Measurements from ENCODE around the gene GINS2.

The GINS2 gene

DNA sequence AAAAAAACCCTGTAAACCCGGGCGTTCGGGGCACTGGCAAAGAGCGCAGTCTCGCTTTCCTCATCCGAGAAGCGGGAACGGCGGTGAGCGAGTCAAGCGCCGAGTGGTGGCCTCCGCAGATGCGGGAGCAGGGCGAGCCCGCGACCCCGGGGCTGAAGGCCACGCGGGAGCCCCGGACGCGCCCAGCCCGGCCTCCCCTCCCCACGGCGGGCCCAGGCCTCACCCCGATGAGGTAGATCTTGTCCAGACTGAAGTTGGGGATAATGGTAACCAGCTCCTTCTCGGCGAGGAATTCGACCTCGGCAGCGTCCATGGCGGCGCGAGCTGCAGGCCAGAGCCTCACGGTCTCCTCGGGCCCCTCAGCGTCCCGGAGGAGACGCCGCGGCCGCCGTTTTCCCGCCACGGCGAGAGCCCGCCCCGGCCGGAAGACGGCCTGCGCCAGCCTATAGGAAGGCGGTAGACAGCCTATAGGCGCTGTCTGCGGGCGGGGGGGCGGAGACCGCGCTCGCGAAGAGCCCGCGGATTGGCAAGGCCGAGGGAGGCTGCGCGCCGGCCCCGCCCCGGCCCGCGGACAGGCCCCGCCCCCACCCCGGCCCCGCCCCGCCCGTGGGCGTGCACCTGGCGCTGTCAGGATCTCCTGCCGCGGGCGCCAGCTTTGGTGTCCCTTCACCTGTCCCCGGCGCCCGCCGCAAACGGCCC is at the start of gene GINS2:
Gene GINS2 (minus strand): TSS at position 369 of the 699 bp plus-strand sequence. CDS start 56 bp downstream, at position 313.
- peak; percentile 88 for DNase-seq

DNA sequence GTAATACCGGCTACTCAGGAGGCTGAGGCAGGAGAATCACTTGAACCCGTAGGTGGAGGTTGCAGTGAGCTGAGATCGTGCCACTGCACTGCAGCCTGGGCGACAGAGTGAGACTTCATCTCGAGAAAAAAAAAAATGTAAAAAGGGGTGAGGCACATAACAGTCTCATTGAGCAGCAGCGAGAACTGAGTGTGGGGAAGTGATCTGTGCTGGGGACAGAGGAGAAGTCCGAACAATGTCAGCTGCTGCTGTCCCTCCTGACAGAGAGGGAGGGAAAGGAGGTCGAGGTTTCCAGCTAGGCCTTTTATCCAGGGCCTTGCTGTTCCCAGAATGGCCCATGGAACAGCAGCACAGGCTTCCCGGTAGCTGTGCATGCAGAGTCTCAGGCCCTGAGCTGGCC is 48.2 kb upstream of the GINS2 start:
- no peak for DNase-seq

DNA sequence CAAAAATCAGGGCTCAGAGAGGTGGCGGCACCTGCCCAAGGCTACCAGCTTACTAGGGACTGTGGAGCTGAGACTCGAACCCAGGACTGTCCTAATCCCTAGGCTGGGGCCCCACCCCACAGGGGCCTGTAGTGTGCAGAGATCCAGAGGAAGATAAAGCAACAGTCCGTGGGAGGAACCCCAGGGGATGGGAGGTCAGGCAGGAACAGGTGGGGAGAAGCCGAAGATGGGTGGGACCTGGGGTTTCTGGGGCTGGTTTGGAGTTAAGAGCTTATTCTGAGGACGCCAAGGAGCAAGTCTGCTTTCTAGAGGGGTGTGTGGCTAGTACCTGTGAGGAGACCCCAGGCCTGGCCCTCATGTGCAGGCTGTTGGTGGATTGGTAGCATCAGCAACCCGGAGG is 47.2 kb upstream of the GINS2 start:
- no peak for DNase-seq

DNA sequence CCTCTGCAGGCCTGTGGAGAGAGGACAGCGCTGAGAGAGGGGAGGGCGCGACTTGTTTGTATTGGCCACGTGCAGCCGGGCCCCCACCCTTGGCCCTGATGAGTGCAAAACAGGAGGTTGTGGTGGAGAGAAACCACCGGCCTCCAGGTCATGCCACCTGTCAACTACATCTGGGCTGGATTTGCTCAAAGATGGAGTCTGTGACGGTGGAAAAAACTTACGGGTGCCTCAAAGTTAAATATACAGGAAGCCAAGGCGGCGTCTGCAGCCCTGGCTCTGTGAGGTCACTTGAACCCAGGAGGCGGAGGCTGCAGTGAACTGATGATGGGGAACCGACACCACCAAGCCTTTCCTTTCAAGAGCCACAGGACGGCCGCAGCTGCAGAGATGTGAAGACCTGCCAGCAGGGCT is 46.5 kb upstream of the GINS2 start:
- peak; percentile 67 for DNase-seq

DNA sequence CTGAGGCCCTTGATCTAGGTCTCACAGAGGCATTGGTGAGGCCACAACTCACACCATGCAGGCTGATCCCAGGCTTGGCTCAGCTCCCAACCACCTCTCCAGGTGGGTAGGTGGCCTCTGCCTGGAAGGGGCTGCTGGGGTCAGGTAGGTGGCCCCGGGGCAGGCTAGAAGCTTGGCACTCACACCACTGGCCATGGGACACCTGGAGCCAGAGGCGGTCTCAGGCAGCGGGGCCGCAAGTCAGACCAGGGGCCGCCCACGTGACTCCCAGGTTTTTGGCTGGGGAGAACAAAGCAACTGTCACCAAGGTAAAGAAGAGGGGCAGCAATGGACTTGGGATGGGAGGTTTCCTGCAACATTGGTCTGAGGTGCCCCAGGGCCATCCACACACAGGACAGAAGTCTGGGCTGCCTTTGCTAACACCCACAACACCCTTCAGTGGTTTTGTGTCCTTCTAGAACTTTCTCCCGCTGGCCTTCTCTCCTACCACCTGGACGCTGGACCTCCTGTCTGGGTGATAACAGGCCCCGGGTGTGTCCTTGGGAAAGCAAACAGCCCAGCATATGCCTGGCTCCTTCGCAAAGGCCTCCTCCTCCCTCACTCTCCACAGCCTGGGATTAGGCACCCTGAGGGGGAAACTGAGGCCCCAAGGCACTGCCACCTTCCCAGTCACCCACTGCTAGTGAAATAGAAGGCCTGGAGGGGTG is 45.7 kb upstream of the GINS2 start:
- no peak for DNase-seq

DNA sequence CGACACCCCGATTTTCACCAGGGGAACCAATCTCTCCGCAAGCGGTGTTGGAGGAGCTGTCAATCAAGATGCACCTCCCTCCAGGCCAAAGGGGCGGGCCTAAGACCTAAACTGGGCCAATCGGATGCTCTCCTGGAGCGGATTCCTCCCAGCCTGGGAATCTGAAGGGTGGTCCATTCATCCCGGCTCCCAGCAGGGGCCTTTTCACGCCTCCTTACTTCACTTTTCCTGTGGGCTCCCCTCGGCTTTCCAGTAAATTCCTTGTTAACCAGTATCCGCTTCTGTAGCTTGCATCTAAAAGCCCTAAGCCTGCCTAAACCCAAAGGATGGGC is 45.1 kb upstream of the GINS2 start:
- DNase-seq = no peak

DNA sequence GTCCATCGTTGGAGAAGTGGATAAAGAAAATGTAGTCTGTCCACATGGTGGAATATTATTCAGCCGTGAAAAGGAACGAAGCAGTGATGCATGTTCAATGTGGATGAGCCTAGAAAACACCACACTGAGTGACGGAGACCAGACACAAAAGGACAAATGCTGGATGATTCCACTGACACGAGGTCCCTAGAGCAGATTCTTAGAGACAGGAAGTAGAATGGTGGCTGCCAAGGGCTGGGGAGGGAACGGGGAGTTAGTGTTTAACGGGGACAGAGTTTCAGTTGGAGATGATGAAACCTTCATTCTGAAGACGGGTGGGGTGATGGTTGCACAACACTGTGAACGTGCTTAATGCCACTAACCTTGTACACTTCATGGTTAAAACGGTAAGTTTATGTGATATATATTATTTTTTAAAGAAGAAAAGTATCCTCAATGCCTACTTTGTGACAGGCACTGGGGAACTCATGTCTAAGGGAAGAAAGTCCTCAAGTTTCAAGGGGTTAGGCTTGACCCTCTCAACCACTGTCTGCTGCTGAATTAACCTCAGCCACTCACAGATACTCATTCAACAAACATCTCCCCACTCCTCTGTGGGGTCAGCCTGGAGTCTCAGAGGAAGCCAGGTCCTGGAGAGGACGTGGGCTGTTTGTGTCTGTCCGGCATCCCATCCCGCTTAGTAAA is 44.5 kb upstream of the GINS2 start:
- DNase-seq = no peak

DNA sequence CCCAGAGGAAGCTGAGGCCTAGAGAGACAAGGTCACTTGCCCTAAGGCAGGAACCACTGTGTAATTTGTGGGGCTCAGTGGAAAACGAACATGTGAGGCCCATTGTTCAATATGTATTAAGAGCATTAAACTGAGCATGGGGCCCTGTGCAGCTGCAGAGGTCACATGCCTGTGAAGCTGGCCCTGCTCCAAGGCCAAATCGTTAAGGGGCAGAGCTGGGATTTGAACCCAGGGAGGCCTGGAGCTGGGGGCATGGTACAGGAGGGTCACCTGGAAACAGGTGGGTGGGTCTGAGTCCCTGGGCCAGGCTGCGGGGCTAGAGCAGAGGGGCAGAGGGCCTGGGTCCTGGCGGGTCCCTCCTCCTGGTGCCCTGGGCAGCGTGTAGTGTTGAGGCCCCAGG is 42.4 kb upstream of the GINS2 start:
- DNase-seq = no peak

DNA sequence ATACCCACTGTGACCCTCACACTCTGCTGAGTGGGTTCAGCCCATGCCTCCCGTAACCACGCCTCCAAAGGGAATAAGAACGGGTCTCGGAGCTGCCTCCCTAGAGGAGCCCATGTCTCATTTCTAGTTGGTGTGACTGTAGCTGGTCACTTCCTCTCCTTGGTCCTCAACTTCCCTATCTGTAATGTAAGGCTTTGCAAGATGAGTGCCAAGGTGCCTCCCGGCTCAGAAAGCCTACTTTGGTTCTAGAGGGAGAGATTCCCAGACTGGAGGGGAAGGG is 41.4 kb upstream of the GINS2 start:
- no peak for DNase-seq

DNA sequence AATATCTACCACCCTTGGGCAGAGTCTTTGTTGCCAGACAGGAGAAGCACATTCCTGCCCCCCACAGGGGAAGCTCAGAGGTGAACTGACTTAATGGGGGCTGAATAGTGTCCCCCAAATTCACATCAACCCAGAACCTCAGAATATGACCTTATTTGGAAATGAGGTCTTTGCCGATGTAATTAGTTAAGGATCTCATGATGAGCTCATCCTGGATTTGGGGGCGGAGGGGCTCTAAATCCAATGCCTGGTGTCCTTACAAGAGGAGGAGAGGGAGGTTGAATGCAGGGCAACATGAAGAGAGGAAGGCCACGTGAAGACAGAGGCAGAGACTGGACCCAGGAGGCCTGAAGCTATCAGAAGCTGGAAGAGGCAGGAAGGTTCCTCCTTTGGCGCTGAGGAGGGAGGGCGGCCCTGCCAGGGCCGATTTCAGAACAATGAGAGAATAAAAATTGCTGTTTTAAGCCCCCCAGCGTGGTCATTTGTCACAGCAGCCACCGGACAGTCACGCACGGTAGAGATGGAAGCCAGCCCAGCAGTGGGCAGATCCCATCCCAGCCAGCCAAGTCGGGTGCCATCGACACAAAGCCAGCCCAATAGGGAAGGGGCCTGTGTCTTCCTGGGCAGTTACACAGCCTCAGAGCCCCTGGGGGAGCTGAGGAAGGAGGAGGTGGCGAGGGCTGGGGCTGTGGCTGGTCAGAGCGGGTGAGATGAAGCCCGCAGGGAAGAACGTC is 40.9 kb upstream of the GINS2 start:
- no peak for DNase-seq

DNA sequence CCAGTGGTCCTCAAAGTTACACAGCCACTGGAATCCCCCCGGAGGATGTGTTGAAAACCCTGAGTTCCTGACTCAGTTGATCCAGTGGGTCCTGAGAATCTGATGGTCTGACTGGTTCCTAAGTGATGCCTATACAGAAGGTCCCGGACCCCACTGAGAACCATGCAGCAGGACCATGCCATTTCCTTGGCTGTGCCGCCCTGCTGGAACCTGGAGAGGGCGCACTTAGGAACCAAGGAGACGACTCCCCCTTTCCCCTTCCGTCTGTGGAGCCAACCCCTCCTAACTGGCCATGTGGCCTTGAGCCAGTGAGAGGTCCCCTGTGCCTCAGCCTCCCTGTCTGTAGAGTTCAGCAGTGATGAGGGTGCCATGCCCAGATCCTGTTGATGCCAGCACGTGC is 40.1 kb upstream of the GINS2 start:
- no peak for DNase-seq

DNA sequence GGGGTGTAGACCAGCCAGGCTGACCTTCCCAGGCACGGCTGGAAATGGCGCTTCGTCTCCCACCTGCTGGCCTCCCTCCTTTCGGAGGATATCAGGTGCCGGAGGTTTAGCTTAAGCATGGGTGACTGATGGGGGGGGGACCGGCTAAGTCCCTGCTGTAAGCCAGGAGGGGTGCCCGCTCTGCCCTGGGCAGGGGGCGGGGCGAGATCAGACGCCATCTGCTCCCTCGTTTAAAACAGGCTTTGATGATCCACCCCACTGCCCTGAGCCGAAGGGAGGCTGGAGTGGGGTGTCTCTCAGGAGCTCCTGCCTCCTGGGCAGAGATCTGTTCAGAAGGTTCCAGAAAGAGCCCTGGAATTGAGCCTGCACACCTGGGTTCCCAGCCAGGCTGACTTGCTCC is 36.2 kb upstream of the GINS2 start:
- no peak for DNase-seq

DNA sequence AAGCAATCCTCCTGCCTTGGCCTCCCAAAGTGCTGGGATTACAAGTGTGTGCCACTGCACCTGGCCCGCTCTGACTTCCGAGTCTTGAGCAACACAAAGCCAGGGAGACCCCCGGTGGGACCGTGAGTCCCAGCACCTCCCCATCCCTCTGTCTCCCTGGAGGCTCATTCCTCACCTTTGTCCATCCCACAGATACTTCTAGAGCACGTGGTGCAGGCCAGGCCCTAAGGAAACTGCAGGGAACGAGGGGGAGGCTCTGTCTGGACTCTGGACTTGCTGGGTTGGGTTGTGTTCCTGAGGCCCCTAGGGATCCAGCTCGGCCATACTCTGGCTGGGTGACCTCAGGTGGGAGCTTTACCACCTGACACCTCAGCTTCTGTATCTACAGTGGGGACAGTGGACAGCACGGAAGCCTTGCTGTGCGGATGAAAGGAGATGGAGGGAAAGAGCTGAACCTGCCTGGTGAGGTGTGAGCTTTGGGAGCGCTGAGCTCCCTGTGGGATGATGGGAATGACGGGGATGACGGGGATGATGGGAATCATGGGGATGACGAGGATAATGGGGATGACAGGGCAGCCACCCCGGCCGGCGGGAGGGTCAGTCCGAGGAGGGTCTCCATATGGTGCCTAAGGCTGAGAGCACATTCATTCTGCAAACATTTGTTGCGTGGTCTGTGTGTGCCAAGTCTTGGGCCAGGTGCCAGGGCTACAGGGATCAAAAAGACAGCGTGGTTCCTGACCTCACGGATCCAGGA is 35.5 kb upstream of the GINS2 start:
- DNase-seq = no peak

DNA sequence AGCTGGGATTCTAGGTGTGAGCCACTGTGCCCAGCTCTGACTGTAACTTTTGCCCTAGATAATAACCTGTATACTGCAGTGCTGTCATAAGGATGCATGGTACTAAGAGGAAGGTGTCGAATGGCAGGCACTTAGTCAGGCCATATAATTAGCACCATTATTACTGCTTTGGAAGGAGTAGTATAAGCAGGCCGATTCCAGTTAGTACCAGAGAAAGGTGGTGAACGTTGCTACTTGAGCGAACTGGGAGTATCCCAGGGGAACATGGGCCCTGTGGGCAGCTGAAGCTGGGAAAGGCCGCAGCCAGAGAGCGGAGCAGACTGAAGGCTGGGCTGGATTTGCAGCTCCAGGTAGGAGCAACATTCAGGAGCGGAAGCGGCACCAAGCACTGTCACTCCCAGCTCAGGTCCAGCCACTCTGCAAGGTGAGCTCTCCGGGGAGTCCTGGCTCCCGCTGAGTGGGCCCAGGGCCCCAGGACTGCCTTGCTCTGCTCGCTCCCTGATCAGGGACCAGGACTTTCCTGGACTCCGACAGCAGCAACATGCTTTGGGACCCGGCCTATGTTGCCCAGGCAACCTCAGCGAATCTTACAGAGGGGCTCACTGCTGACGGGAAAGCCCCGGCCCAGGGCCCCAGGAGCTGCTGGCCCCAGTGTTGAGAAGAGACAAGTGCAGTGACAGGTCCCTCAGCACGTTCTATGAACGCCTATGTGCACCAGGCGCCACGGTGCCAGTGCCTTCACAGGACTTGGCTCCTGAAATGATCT is 33.6 kb upstream of the GINS2 start:
- DNase-seq = no peak

DNA sequence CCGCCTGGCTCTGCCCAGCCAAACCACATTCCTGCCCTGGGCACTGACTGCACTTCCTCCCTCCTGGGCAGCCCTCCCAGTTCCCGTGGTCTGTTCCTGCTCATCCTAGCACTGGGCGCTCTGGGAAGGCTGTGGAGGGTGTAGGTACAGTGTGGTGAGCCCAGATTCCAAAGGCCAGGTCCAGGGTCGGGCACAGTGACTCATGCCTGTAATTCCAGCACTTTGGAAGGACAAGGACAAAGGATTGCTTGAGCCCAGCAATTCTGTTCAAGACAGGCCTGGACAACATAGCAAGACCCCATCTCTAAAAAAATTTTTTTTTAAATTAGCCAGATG is 31.5 kb upstream of the GINS2 start:
- no peak for DNase-seq

DNA sequence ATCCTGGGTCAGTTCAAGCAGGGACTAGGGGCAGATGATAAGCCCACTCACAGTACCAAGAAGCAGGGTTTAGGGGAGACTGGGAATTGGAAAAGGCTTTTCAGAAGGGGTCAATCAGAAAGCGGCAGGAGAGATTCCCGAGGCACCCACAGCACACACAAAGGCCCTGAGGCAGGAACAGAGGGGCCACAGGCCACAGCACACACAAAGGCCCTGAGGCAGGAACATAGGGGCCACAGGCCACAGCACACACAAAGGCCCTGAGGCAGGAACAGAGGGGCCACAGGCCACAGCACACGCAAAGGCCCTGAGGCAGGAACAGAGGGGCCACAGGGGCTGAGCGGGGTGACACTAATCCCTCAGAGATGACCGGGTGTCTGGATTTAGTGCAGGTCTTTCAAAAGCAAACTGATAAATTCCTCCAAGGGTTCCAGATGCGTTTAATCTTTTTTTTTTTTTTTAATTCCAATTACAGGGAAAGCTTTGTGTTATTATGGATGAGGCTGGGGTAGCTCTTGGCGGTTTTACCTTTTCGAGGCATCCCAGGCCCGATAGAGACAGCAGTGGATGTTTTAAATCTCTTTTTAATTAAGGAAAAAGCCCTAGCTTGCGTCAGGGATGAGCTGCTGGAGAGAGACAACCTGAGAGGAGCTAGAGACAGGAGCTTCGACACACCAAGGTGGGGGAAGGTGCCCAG is 31.0 kb upstream of the GINS2 start:
- DNase-seq = no peak

DNA sequence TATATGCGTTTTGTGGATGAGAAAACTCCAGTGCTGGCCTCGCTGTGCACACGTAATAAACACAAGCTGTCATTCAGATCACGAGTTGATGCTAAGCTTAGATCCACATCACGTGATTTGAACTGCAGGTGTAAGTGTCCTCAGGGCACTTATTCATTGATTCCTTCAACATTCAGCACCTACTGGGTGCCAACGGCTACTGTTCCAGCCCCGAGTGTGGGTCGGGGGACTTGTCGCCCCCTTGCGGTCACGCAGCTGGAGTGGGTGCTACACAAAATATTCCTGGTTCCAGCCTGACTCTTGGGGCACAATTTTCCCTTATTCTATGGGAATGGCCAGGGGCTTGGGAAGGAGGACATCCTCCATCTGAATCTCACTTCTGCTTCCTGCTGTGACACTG is 29.9 kb upstream of the GINS2 start:
- no peak for DNase-seq

DNA sequence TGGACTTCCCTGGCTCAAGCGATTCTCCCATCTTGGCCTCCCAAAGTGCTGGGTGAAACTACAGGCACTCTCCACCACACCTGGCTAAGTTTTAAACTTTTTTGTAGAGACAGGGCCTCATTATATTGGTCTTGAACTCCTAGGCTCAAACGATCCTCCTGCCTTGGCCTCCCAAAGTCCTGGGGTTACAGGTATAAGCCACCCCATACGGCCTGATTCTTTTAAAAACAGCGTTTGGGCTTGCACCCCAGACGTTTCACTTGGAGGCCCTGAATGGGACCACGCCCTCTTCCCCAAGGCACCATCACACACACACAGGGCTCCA is 29.4 kb upstream of the GINS2 start:
- no peak for DNase-seq

DNA sequence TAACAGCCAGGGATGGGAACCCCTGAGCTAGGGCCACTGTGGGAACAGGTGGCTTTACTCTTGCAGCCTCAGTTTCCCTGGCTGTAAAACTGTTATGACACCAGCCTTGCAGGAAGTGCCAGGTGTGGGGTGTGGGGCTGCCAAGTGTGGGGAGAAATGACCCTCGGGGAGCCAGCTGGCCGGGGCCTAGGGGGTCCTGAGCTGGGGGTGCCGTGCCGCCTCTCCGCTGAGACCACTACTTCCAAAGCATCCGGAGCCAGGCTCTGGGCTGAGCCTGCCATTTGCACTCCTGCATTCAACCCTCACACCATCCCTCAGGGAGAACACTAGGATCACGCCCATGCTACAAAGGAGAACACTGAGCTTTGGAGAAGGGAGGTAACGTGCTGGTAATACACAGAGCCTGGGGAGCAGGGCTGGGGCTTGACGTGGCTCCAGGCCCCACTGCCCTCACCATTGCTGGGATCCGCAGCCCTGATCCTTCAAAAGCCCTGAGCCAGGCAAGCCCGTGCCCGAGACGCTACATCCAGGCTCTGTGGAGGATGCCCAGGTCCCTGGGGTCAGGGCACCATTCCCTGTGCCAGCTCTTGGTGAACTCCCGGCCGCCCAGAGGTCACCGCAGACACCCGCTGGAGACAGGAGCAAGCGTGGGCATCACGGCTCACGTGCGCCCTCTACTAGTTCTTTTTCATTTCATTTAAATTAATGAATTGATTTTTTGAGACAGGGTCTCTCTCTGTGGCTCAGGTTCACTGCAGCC is 28.8 kb upstream of the GINS2 start:
- DNase-seq = peak; percentile 53

DNA sequence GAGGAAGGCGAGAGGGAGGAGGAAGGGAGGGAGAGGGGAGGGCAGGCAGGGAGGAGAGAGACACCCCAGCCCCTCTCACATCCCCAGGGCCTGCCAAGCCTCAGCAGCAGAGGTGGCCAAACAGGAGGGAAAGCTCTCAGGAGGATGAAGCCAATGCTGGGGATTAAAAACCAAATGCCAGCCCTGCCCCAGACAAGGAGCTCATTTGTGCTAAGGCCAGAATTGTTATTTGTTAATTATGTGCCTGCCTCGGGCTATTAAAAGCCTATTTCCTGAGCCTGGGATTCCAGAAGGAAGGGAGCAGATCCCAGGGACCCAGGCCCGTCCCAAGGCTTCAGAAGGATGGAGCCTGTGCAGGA is 27.9 kb upstream of the GINS2 start:
- DNase-seq = no peak

DNA sequence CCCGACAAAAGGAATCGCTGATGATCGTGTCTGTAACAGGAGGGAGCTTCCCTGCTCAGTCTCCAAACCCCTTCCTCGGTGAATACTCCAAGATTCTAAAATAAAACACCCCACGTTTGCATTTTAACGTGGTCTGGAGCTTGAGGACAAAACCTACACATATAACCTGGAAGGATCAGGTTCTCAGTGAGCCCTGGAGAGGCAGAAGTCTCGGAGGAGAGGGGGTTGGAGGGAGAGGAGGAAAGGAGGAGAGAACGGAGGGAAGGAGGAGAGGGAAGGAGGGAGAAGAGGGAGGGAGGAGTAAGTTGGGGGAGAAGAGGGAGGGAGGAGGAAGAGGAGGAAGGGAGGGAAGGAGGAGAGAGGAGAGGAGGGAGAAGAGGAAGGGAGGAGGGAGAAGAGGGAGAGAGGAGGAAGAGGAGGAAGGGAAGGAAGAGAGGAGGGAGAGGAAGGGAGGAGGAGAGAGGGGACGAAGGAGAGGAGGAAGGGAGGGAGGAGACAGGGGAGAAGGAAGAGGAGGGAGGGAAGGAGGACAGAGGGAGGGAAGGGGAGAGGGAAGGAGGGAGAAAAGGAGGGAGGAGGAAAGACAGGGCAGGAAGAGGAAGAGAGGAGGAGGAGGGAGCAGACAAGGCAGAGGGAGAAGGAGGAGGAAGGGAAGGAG is 27.4 kb upstream of the GINS2 start:
- no peak for DNase-seq
